ES-I3 (cell line): ENCODE data around the gene TMEM60.
"Not testable (repeated sequence)": the region's sequence is repeated elsewhere in the genome, so short reads cannot be mapped to it uniquely, and the experiment has no call there.

Experiments used
- H3K36me3 ChIP-seq: 2 replicates; pipeline ENCODE4 v1.6.1; 2013; ENCODE audit warnings: mild to moderate bottlenecking, low read length, control low read depth, moderate library complexity; ENCODE audit not compliant: insufficient read depth
- H3K4me1 ChIP-seq: 2 replicates; pipeline ENCODE4 v1.6.1; 2013; ENCODE audit warnings: mild to moderate bottlenecking, control low read depth, low read length; ENCODE audit not compliant: insufficient read depth
- H3K9ac ChIP-seq: 2 replicates; pipeline ENCODE4 v1.6.1; 2013; ENCODE audit warnings: low read depth, mild to moderate bottlenecking, low read length, moderate library complexity
- H3K9me3 ChIP-seq: 2 replicates; pipeline ENCODE4 v1.6.1; 2013; ENCODE audit warnings: mild to moderate bottlenecking, low read length, moderate library complexity; ENCODE audit not compliant: control insufficient read depth, insufficient read depth

TMEM60 gene

DNA sequence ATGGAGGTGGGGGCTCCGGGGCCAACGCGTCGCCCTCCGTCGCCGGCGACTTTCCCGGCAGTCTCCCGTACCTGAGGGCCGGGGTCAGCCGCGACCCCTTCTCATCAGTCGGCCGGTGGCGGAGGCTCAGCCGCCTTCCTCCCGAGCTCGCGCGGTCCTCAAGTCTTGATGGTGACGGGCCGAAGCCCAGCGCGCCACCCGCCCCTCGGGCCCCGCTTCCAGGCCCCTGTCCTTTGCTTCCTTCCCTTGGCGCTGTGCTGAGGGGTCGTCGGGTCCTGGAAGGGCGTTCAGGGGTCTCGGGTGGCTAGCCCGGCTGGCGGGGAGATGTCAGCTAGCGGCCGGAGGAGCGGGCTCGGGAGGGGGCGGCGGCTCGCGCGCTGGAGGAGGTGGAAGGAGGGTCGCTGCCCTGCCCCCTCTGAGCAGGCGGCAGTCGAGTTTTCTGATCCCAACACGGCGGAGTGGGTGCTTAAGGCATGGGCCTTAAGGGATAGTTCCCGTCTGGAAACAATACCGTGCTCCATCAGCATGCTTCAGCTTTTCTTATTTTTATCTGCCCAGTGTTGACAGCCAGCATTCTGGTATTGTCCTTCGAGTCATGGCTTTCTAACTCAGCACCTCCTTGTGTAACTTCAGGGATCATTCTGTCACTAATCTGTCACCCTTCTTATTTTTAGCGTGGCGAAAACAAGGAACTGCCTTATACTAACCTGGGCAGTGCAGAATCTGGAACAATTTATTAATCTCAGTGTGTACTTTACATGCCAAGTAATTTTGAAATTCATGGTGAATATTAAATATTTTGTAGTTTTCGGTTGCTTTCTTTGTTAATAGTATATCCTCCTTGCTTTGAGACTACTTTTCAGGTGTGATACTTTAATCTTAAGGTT, 1.1 kb upstream of the TMEM60 start:
- no peaks in the 10 kb centered on the region for H3K36me3 ChIP-seq
- no peaks in the 10 kb centered on the region for H3K9me3 ChIP-seq
- H3K4me1 ChIP-seq: peaks cover 10% of the 10 kb centered on the region
- H3K9ac ChIP-seq: peak overlapping the region; percentile 80

DNA sequence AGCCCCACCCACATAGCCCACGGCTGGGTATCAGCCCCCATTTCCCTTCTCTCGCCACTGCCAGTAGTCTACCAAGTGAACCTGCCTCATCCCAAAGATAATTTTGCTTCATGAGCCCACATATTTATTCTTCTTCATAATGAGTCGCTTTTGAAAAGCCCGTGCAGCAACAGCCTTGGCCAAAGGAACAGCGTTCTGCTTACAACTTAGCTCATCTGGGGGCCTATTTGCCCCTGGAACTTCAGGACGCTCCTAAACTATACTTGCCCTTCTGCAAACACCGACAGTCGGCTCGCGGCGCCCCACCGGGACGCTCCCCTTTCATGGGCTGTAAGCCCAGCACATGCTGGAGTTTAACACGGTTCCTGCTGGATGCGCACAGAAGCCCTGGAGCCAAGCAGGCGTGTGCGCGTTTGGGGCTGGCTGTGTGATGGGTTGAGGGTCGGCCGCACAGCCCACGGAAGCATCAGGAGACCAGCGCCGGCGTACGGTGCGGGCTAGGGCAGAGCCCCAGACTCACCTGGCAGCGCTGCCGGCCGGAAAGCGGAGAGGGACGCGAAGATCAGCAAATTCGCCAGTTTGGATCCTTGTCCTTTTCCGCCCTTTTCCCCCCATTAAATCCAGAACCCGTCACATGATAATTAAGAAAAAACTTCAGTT, 370 bp downstream of the TMEM60 start:
- Histone ChIP-seq H3K36me3 (peaks cover 2% of the 10 kb centered on the region; the same call in 1 of the 2 replicates), H3K9me3 (no peaks in the 10 kb centered on the region), H3K4me1 (peaks cover 10% of the 10 kb centered on the region), H3K9ac (peak overlapping the region; percentile 92)

DNA sequence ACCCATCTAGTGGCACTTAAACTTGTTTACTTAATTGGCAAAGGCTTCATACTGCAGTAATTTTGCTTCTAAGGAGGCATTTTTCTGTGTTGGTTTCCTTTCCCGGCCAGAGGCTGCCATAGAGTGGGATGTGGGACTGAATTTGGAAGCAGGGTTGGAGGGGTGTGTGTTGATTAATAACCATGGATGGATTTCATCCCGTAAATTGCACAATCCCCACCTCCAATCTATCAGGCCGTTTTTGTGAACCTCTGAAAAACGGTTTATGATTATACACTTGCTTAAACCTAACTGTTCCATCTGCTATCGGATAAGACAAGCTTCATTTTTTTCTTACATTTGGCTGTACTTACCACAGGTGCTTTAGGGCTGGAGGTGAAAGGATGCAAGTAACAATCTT, 1.3 kb downstream of the TMEM60 start:
- Histone ChIP-seq H3K4me1 (peaks cover 10% of the 10 kb centered on the region), H3K9ac (peak overlapping the region; percentile 92), H3K36me3 (peaks cover 2% of the 10 kb centered on the region; the same call in 1 of the 2 replicates), H3K9me3 (no peaks in the 10 kb centered on the region)

DNA sequence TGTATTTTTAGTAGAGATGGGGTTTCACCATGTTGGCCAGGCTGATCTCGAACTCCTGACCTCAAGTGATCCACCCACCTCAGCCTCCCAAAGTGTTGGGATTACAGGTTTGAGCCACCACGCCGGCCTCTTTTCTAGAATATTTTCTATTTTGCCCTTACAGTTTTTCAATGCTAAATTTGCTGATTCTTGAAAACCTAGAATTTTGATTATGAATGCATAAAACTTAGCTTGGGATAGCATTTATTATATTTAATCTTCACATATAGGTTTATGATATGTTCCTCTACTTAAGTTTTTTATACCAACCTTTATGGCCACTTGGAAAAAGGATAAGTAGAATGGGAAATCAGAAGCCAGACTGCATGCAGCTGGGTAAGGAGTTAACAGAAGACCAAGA, 2.1 kb downstream of the TMEM60 start:
- H3K9ac ChIP-seq: no peak overlapping the region
- H3K9me3 ChIP-seq: no peaks in the 10 kb centered on the region
- peaks cover 17% of the 10 kb centered on the region for H3K4me1 ChIP-seq
- H3K36me3 ChIP-seq: peaks cover 2% of the 10 kb centered on the region; the same call in 1 of the 2 replicates

DNA sequence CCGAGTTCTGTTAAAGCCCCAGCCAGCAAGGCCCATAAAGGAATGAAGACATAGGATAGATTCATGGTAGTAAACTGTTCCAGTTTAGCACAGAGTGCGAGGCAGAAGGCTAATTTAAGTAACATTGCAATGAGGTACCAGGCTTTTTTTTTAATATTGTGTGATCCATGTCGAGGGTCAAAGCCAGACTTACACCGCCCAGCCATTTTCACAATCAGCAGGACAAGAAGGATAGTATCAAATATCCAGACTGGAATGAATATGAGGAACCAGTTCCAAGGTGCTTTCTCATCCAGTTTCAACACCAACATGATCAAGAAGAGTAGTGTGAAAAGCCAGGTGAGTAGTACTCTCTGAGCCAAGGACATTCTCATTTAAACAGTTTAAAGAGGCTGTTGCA, 4.2 kb downstream of the TMEM60 start:
- Histone ChIP-seq H3K36me3 (peaks cover 2% of the 10 kb centered on the region; the same call in 1 of the 2 replicates), H3K9ac (no peak overlapping the region), H3K9me3 (no peaks in the 10 kb centered on the region), H3K4me1 (peaks cover 13% of the 10 kb centered on the region)

DNA sequence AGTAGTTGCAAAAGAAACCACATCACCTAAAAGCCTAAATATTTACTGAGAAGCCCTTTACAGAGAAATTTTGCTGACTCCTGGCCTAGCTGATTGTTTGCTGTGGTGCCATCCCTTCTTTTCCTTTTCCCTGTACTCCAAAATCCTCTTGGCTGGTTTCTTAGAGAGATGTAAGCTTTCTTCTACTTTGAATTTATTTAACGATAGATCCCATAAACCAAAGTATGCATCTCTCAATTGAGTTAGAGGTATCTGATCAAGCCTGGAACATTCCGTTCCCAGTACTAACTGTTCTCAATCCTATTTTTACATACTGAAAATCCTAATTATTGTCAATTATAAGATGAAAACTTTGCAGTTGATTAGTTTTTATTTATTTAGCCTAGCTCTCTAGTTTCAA, 6.3 kb downstream of the TMEM60 start:
- Histone ChIP-seq H3K4me1 (peaks cover 7% of the 10 kb centered on the region; the same call in 1 of the 2 replicates), H3K9ac (no peak overlapping the region), H3K36me3 (peaks cover 2% of the 10 kb centered on the region; the same call in 1 of the 2 replicates), H3K9me3 (no peaks in the 10 kb centered on the region)

DNA sequence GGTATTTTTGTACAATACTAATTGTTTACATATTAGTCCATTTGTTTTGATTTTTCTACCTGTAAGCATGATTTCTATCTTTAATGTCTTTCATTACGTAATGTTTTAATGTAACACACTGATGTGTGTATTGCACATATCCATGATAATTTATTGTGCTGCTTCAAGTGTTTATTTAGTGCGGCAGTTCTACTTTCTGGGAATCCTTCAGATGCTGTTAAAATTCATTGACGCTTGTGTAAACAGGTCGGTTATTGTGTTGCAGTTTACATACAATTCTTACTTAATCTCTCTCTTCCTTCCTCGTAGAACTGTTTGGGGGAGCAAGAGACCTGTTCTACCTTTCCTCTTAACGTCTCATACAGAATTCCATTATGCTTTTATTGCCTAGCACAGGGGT, 6.9 kb downstream of the TMEM60 start:
- Histone ChIP-seq H3K9ac (no peak overlapping the region), H3K36me3 (peaks cover 2% of the 10 kb centered on the region; the same call in 1 of the 2 replicates), H3K4me1 (peaks cover 7% of the 10 kb centered on the region; the same call in 1 of the 2 replicates), H3K9me3 (no peaks in the 10 kb centered on the region; the same call in 1 of the 2 replicates)

DNA sequence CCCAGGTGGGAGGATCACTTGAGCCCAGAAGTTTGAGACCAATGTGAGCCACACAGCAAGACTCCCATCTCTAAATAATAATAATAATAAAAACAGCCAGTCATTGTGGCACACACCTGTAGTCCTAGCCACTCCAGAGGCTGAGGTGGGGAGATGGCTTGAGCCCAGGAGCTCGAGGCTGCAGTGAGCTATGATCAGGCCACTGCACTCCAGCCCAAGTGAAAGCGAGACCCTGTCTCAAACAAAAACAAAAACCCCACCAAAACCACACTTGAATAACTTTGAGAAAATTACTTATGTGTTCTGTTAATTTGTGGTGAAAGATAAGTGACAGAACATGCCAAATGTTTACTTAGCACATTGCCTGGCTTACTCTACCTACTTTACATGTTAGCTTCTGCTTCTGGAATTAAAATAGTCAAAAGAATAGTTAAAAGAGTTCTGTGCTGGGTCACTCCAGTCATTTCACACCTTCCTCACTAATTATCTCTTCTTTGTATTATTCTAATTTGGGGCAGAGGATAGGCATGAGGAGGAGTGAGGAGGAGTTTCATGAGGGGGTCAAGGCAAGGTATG, 9.8 kb downstream of the TMEM60 start:
- Histone ChIP-seq H3K9ac (no peak overlapping the region), H3K36me3 (no peaks in the 10 kb centered on the region), H3K9me3 (no peaks in the 10 kb centered on the region; the same call in 1 of the 2 replicates), H3K4me1 (peaks cover 7% of the 10 kb centered on the region; the same call in 1 of the 2 replicates)

DNA sequence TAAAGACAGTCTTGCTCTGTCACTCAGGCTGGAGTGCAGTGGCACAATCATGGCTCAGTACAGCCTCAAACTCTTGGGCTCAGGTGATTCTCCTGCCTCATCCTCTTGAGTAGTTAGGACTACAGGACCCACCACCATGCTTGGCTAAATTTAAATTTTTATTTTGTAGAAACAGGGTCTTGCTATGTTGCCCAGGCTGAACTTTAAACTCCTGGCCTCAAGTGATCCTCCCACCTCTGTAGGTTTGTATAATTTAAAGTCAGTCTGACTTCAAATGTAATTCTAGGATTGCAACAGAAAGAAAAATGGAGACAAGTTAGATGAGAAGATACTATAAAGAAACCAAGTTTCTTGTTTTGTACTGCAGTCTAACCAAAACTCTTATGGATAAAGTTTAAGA, 11.5 kb downstream of the TMEM60 start:
- Histone ChIP-seq H3K4me1 (peaks cover 5% of the 10 kb centered on the region; the same call in 1 of the 2 replicates), H3K9ac (no peak overlapping the region), H3K9me3 (no peaks in the 10 kb centered on the region; the same call in 1 of the 2 replicates), H3K36me3 (no peaks in the 10 kb centered on the region)

DNA sequence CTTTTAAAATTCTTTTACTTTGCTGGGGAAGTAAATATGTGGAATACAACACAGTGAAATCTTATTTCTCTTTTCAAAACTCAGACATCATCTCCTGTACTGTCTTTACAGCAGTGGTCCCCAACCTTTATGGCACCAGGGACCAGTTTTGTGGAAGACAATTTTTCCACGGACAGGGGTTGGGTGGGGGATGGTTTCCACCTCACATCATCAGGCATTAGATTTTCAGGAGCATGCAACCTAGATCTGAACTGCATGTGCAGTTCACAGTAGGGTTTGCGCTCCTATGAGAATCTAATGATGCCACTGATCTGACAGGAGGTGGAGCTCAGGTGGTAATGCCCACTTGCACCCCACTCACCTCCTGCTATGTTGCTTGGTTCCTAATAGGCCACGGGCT, 12.2 kb downstream of the TMEM60 start:
- H3K9ac ChIP-seq: no peak overlapping the region
- H3K36me3 ChIP-seq: no peaks in the 10 kb centered on the region
- H3K9me3 ChIP-seq: no peaks in the 10 kb centered on the region; the same call in 1 of the 2 replicates
- no peaks in the 10 kb centered on the region for H3K4me1 ChIP-seq

DNA sequence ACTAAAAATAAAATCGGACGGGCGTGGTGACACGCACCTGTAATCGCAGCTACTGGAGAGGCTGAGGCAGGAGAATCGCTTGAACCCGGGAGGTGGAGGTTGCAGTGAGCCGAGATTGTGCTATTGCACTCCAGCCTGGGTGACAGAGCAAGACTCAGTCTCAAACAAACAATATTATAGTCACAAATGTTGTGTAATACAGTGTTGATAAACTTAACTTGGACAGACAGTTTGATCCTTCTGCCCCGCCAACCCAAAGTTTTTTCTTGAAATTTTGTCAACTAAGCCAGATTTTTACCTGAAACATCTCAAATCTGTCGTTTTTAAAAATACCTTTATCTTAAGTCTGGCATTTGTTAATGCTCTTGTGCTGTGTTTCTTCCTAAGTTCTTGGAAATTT, 13.8 kb downstream of the TMEM60 start:
- not testable (repeated sequence) for H3K9me3 ChIP-seq, H3K4me1 ChIP-seq, H3K36me3 ChIP-seq, H3K9ac ChIP-seq

DNA sequence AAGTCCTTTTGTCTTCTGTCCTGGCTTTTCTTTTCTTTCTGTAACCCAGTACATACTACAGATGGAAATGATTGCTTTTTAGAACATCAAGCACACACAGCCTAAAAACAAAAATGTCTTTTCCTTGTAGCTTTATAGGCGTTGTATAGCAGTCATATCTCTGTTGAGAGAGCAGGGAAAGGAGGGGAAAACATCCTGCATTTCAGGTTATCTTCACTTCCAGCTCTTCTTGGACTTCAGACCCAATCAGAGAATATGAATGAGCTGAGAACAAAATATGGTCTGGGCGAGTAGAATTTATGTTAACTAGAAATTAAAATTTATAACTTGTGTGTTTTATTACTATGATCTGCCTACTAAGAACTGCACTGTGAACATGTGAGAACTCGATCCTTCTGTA, 14.7 kb downstream of the TMEM60 start:
- no peaks in the 10 kb centered on the region; the same call in 1 of the 2 replicates for H3K9me3 ChIP-seq
- H3K36me3 ChIP-seq: no peaks in the 10 kb centered on the region
- no peaks in the 10 kb centered on the region for H3K4me1 ChIP-seq
- H3K9ac ChIP-seq: no peak overlapping the region

DNA sequence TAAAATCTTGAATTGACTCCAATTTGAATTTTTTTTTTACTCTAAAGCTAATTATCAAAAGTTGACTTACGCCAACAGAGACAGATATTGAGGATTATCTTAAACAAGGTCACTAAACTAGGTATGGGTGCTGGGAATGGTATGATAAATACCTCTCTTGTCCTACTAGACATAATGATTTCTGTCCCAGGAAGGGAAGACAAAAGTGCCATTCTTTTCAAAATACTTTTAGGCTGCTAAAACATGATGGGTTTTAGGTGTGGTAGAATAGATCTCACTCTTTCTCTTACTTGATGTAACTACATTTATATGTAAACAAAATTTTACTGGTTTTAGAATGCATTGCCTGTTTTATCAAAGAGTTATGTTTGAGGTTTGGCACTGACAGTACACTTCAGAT, 15.1 kb downstream of the TMEM60 start:
- Histone ChIP-seq H3K4me1 (no peaks in the 10 kb centered on the region), H3K9me3 (no peaks in the 10 kb centered on the region; the same call in 1 of the 2 replicates), H3K9ac (no peak overlapping the region), H3K36me3 (no peaks in the 10 kb centered on the region)

DNA sequence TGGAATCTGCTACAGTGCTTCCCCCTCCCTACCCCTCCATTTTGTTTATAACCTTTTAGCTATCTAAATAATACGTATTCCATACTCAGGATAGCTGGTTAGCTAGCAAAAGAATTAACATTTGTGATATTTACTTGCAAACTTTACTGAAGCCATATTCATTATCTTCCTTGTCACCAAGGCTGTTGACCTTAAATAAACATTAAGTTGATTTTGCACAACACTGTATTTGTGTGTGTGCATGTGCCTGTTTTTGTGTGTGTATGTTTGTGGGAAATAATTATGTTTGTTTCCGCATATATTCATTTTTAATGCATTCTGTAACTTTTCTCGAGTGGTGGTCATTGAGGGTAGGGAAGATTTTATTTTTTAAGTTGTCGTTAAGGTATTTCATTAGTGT, 15.9 kb downstream of the TMEM60 start:
- H3K9me3 ChIP-seq: no peaks in the 10 kb centered on the region; the same call in 1 of the 2 replicates
- no peak overlapping the region for H3K9ac ChIP-seq
- H3K36me3 ChIP-seq: no peaks in the 10 kb centered on the region

More for the DNA sequence above, 15.9 kb downstream of the TMEM60 start:
- H3K4me1 ChIP-seq: no peaks in the 10 kb centered on the region
